Measurements from ENCODE around the gene CHCHD3. TPM values are rescaled to one million over a fixed set of nuclear protein-coding genes. Genes with fewer than 3 reads are reported as not detected.

CHCHD3 gene
- total and polyA plus RNA-seq, 9 of the 15 experiments (the other 6 are each of a cell fraction or from before 2014, with no cell fraction given), result 66.2 to 279 (median 204) TPM

DNA sequence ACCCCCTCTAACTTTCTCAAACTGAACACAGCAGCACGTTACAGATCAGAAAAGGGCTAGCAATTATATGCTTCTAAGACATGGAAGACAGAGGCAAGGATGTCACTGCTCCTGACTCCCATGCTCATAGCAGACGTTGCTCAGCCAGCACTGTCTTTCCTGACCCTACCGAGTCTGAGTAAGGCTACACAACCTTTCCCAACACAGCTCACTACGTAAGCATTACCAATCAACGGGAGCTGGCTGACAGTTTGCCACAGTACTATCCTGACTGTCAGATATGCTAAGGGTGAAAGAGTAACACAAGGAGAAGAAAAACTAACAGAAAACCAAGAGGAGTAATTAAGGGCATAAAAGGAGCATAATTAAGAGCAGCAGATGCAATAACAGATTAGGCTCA, 171.2 kb downstream of the CHCHD3 start:
- Histone ChIP-seq H3K4me1 (replicated peaks in 1 of 2; ENCODE audit: control insufficient read depth in 2 of 2, insufficient read depth in 2 of 2, low read length in 2 of 2) (no peaks in the 10 kb centered on the region), H3K27ac (ENCODE audit: extremely low read depth, low read depth, low read length) (no peak overlapping the region), H3K4me3 (no peak overlapping the region), H3K27me3 (ENCODE audit: control insufficient read depth in 2 of 2, insufficient read depth in 2 of 2, low read length in 2 of 2) (no peaks in the 10 kb centered on the region), H3K4me2 (ENCODE audit: insufficient read depth, low read length) (no peak overlapping the region), H3K9me3 (replicated peaks; ENCODE audit: control insufficient read depth, insufficient read depth, low read depth, low read length) (no peaks in the 10 kb centered on the region), H2AFZ (ENCODE audit: low read depth, low read length) (no peak overlapping the region), H3K9ac (ENCODE audit: insufficient read depth in 1 of 2, low read depth in 2 of 2, low read length in 2 of 2) (no peak overlapping the region), H3K9me1 (ENCODE audit: control insufficient read depth, insufficient read depth, low read length) (no peaks in the 10 kb centered on the region), H3K79me2 (ENCODE audit: control insufficient read depth, insufficient read depth, low read length) (no peaks in the 10 kb centered on the region), H3K36me3 (ENCODE audit: control insufficient read depth, insufficient read depth, low read length) (peaks cover 18% of the 10 kb centered on the region; the same call in 2 of the 3 replicates), H4K20me1 (replicated peaks; ENCODE audit: control insufficient read depth, insufficient read depth, low read length) (no peaks in the 10 kb centered on the region)
- intact Hi-C loops (cut with micrococcal nuclease), result no loop called here
- ChIA-PET POLR2A (no interaction called here), CTCF (ENCODE audit: low intra/inter-chr PET ratio) (no interaction called here)
- DNase-seq (ENCODE audit: extremely low read depth in 1 of 4, low spot score in 3 of 4) (no peak), FAIRE-seq (no peak), ATAC-seq (no peak)
- TF ChIP-seq NFXL1 (CRISPR knock-in tag; IDR thresholded peaks at IDR 0.05) (no peak), SMAD2 (IDR thresholded peaks at IDR 0.05; ENCODE audit: low read depth, low read length) (no peak), HDAC3 (IDR thresholded peaks at IDR 0.05; ENCODE audit: borderline replicate concordance, partially characterized antibody) (no peak), ATF1 (CRISPR knock-in tag; IDR thresholded peaks at IDR 0.05) (no peak), ATF1 (tag; IDR thresholded peaks at IDR 0.05) (no peak), ZKSCAN8 (CRISPR knock-in tag; IDR thresholded peaks at IDR 0.05) (no peak), MCM7 (IDR thresholded peaks at IDR 0.05) (no peak)
- TF ChIP-seq, protein P1, sequence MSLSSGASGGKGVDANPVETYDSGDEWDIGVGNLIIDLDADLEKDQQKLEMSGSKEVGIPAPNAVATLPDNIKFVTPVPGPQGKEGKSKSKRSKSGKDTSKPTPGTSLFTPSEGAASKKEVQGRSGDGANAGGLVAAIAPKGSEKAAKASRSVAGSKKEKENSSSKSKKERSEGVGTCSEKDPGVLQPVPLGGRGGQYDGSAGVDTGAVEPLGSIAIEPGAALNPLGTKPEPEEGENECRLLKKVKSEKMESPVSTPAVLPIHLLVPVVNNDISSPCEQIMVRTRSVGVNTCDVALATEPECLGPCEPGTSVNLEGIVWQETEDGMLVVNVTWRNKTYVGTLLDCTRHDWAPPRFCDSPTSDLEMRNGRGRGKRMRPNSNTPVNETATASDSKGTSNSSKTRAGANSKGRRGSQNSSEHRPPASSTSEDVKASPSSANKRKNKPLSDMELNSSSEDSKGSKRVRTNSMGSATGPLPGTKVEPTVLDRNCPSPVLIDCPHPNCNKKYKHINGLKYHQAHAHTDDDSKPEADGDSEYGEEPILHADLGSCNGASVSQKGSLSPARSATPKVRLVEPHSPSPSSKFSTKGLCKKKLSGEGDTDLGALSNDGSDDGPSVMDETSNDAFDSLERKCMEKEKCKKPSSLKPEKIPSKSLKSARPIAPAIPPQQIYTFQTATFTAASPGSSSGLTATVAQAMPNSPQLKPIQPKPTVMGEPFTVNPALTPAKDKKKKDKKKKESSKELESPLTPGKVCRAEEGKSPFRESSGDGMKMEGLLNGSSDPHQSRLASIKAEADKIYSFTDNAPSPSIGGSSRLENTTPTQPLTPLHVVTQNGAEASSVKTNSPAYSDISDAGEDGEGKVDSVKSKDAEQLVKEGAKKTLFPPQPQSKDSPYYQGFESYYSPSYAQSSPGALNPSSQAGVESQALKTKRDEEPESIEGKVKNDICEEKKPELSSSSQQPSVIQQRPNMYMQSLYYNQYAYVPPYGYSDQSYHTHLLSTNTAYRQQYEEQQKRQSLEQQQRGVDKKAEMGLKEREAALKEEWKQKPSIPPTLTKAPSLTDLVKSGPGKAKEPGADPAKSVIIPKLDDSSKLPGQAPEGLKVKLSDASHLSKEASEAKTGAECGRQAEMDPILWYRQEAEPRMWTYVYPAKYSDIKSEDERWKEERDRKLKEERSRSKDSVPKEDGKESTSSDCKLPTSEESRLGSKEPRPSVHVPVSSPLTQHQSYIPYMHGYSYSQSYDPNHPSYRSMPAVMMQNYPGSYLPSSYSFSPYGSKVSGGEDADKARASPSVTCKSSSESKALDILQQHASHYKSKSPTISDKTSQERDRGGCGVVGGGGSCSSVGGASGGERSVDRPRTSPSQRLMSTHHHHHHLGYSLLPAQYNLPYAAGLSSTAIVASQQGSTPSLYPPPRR (CRISPR knock-in tag; IDR thresholded peaks at IDR 0.05; ENCODE audit: borderline replicate concordance), result no peak
- BruUV-seq (replicated peaks), result no TSS peak
- WGBS (ENCODE audit: insufficient coverage, low coverage, missing lambda C conversion rate), result 80% methylated on average over 5 of the region's 5 CpGs
- in situ Hi-C loops (cut with MboI), result no loop called here

All from K562 (cell line).